Gastroesophageal sphincter (tissue), 3 donors: ENCODE results near the gene TAGLN3.

Source experiments
- CTCF ChIP-seq, 4 experiments: fragments of 200-600 bp in 2 of 4; fragments of 450-650 bp in 2 of 4; sonication (generic) in 1 of 4; IDR thresholded peaks; one replicate each; pipeline ENCODE4 v1.5.1; 2017 to 2019; ENCODE audit warnings: antibody characterized with exemption in 4 of 4, mild to moderate bottlenecking in 2 of 4, moderate library complexity in 2 of 4
- EP300 ChIP-seq: sonication (generic); formaldehyde crosslinking; IDR thresholded peaks from one replicate; pipeline ENCODE4 v1.6.1; 2017; ENCODE audit warnings: antibody characterized with exemption, mild to moderate bottlenecking
- POLR2A ChIP-seq, 2 donors: fragments of 450-650 bp; IDR thresholded peaks; one replicate each; pipeline ENCODE4 v1.6.1; 2017; ENCODE audit warnings: antibody characterized with exemption in 2 of 2, mild to moderate bottlenecking in 2 of 2, moderate library complexity in 1 of 2
- POLR2AphosphoS5 ChIP-seq: sonication (generic); formaldehyde crosslinking; IDR thresholded peaks from one replicate; pipeline ENCODE4 v1.6.1; 2017; ENCODE audit warnings: antibody characterized with exemption

- no peak for TF ChIP-seq POLR2AphosphoS5
- no peak for TF ChIP-seq CTCF (IDR thresholded peaks at IDR 0.05)
- no peak for TF ChIP-seq EP300
- TF ChIP-seq POLR2A (IDR thresholded peaks at IDR 0.05): no peak
Measured at GRCh38 chr3:112059497-112059896, 60.8 kb downstream of the TAGLN3 start.
